Neuron (in vitro differentiated cells): ENCODE results near the gene MAML3.

Source experiments
- H2AFZ ChIP-seq: one replicate; pipeline ENCODE4 v1.6.1; 2013; ENCODE audit warnings: low read depth, mild to moderate bottlenecking, inconsistent platforms, low read length, moderate library complexity
- H3K27me3 ChIP-seq: one replicate; pipeline ENCODE4 v1.6.1; 2013; ENCODE audit warnings: low read length; ENCODE audit not compliant: insufficient read depth
- H3K36me3 ChIP-seq: one replicate; pipeline ENCODE4 v1.6.1; 2013; ENCODE audit warnings: low read length; ENCODE audit not compliant: insufficient read depth
- H3K4me1 ChIP-seq: one replicate; pipeline ENCODE4 v1.6.1; 2013; ENCODE audit warnings: low read length; ENCODE audit not compliant: insufficient read depth
- H3K4me3 ChIP-seq: 2 replicates; pipeline ENCODE4 v1.5.1; 2013; ENCODE audit warnings: mild to moderate bottlenecking, low read length, moderate library complexity
- H3K9me3 ChIP-seq: one replicate; pipeline ENCODE4 v1.6.1; 2013; ENCODE audit warnings: low read length

Gene MAML3

DNA sequence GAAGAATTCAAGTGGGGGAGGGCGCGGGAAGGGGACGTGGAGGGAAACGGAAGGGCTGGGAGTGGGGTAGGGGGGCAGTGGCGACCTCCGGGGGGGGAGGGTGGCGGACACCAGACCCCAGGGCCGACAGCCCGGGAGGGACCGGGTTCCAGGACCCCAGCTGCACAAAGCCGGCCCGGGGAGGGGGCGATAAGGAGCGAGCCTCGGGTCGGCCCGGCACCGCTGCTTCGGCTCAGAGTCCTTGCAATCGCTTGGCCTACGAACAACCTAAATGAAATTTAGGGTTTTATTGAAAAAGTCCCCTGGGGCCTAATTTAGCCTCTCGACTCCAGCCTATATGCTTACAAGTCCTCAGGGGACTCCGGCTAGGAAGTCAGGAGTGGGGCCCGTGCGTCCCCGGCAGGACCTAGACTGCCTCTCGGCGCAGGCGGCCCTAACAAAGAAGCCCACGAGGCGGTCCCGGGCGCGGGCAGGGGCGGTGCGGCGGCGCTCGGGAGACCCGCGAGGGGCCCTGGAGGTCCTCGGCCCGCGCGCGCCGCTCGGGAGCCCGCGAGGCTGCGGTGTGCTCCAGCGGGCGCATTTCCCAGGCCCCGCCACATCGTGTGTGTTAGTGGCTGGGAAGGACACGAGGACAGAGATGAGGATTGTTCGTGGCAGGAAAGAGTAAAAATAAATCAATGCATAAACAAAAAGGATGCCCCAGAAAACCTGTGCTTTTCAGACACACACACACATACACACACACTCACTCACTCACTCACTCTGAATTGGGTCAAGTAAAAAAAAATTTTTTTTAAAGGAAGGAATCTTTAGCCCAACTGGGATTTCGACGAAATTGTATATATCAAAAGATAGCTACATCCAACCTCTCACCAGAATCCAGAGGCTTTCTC is 418.4 kb downstream of the MAML3 start:
- Histone ChIP-seq H3K4me1 (peaks cover 18% of the 10 kb centered on the region), H3K9me3 (no peaks in the 10 kb centered on the region), H3K27me3 (no peaks in the 10 kb centered on the region), H3K4me3 (peak overlapping the region; percentile 39), H3K36me3 (no peaks in the 10 kb centered on the region), H2AFZ (no peak overlapping the region)

DNA sequence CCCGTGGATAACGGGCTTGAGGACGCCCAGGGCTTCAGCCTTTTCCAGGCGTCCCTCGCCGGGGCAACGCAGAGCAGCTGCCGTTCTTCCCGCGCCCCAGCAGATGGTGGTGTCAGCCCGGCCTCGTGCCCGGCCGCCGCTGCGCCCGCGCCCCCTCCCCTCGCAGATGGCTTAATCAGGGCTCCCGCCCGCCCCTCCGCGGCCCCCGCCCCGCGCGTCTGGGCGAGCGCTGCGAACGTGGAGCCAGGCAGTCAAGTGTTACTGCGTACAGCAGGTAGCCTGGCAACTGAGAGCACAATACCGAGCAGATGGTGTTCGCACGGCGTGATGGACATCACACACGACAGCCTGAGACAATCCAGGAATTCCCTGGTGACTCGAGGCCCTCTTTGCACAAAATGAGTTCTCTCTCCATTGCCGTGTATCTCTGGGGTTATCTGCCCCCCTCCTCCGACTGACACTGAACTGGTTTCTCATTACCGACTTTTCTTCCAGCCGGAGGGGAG is 419.1 kb downstream of the MAML3 start:
- H2AFZ ChIP-seq: peak overlapping the region; percentile 86
- H3K4me1 ChIP-seq: peaks cover 18% of the 10 kb centered on the region
- H3K36me3 ChIP-seq: no peaks in the 10 kb centered on the region
- peak overlapping the region; percentile 48 for H3K4me3 ChIP-seq
- H3K9me3 ChIP-seq: no peaks in the 10 kb centered on the region
- no peaks in the 10 kb centered on the region for H3K27me3 ChIP-seq

DNA sequence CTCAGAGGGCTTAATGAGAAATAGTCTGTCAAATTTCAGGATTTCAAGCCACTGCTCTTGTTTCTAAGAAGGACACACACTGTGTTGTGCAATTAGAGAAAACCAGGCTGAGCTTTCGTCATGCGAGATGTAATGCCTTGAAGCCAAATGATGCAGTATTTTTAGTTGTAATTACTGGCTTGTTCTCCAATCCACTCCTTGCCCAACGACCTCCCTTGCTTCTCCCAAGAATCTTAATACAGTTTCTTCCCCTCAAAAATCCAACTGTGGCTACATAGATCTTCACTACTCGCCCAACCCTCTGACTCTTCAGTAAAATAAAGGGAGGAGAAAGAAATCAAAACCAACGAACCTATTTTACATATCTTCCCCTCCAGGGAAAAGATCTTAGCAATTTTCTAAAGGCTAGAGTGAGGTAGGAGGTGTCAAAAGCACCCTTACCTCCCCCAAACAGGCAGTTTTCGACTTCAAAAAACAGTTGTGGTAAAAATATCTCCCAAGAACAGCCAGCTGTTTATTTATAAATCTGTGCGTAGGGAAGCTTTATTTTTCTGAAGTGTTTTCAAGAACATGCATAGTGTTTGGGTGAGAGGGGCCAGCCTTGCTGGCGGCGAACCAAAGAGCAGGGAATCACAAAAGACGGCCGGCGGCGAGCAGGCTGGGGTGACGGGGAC is 419.6 kb downstream of the MAML3 start:
- H3K9me3 ChIP-seq: no peaks in the 10 kb centered on the region
- H2AFZ ChIP-seq: peak overlapping the region; percentile 86
- H3K4me3 ChIP-seq: peak overlapping the region; percentile 48
- peaks cover 20% of the 10 kb centered on the region for H3K4me1 ChIP-seq
- no peaks in the 10 kb centered on the region for H3K36me3 ChIP-seq
- H3K27me3 ChIP-seq: no peaks in the 10 kb centered on the region

DNA sequence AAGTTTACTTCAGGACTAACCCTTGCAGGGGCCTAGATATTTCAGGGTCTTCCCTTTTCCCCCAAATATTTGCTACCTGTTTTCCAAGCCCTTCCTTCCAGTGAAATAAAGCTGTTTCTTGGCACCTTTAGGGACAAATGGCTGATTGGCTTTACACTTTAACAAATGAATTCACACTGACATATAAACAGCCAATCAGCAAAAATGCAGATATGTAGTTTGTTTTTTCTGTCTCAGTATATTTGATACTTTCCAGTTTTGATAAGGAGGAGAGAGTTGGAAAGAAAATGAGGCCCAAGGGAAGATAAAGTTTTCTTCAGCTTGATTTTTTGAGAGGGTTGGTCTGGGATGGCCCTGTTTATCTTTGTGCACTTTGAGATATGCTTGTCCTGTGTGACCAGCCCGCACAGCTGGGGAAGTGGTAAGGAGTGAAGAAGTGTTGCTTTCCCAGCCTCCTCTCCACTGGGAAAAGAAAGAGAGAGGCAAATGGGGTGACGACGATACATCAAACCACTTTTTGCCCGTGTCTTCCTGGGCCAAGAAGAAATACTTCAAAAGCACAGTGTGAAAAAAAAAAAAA is 420.9 kb downstream of the MAML3 start:
- H3K27me3 ChIP-seq: no peaks in the 10 kb centered on the region
- H3K36me3 ChIP-seq: peaks cover 2% of the 10 kb centered on the region
- no peak overlapping the region for H3K4me3 ChIP-seq
- no peak overlapping the region for H2AFZ ChIP-seq
- H3K9me3 ChIP-seq: no peaks in the 10 kb centered on the region
- peaks cover 20% of the 10 kb centered on the region for H3K4me1 ChIP-seq

DNA sequence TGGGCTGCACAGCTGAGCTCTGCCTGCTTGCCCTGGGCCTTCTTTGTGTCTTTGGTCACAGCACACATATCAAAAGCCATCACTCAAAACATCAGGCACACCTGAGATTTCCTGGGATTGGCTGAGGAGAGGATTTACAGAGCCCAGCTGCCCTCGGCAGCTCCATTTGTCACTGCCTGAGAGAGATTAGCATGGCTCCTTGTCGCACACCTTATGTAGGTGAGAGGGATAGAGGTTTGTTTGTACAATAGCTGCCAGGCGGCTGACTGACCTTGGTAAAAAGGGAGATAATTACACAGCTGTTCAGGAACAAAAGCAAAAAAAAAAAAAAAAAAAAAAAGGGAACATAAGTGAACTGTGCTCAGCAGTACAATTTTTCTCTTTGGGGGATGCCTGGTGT is 425.1 kb downstream of the MAML3 start:
- Histone ChIP-seq H3K36me3 (peaks cover 10% of the 10 kb centered on the region), H3K27me3 (no peaks in the 10 kb centered on the region), H3K9me3 (no peaks in the 10 kb centered on the region), H3K4me3 (no peak overlapping the region), H3K4me1 (peaks cover 12% of the 10 kb centered on the region), H2AFZ (no peak overlapping the region)

DNA sequence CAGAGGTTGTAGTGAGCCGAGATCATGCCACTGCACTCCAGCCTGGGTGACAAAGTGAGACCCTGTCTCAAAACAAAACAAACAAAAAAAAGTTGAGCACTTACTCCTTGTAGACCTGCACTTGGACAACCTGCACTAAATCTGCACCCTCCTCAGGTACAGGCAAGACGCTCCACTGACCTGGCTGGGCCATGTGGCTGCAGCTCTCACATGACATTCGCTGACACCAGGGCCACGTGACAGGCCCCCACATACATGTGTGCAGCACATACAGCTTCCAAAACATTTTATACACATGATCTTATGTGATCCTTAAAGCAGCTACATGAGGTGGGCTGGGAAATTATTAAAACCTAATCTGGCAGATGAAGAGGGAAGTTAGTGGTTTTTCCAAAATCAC is 425.8 kb downstream of the MAML3 start:
- Histone ChIP-seq H3K9me3 (no peaks in the 10 kb centered on the region), H3K4me1 (peaks cover 12% of the 10 kb centered on the region), H3K4me3 (no peak overlapping the region), H3K36me3 (peaks cover 10% of the 10 kb centered on the region), H2AFZ (no peak overlapping the region), H3K27me3 (no peaks in the 10 kb centered on the region)

DNA sequence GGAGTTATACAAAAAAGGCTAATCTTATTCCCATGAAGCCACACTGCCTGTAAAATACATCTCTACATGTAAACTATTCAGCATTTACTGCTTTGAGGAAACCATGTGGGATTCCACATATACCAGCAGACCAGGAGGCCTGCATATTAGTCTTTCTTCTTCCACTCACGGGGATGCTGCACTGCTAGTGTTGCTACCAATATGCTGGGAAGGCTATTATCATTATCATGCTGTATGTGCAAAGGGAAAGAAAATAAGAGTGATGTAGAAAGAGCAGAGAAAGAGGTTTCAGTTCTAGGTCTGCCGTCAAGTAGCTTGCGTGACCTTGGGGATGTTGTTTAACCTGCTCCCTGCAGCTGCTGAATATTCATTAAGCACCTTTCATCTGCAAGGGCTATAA is 427.4 kb downstream of the MAML3 start:
- no peaks in the 10 kb centered on the region for H3K9me3 ChIP-seq
- H3K36me3 ChIP-seq: peaks cover 10% of the 10 kb centered on the region
- no peak overlapping the region for H2AFZ ChIP-seq
- no peaks in the 10 kb centered on the region for H3K27me3 ChIP-seq
- H3K4me3 ChIP-seq: no peak overlapping the region
- peaks cover 12% of the 10 kb centered on the region for H3K4me1 ChIP-seq

DNA sequence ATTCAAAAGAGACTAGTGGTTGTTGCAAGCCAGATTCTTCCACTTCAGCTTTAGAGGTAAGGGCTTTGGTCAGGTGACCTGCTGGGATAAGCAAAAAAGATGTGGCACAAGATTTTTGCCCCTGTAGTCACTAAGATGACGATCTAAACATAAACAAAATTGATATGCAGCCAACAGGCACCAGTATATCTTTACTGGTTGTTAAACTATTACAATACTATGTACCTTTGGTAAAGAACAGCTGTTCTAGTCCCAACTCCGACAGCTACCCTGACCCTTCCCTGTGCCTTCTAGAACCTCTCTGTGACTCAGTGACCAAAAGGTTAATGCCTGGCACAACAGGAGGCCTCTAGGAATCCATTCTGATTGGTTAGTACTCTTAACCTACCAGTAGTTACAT is 428.7 kb downstream of the MAML3 start:
- Histone ChIP-seq H3K27me3 (no peaks in the 10 kb centered on the region), H3K4me3 (no peak overlapping the region), H3K4me1 (peaks cover 12% of the 10 kb centered on the region), H3K9me3 (no peaks in the 10 kb centered on the region), H2AFZ (no peak overlapping the region), H3K36me3 (peaks cover 10% of the 10 kb centered on the region)

DNA sequence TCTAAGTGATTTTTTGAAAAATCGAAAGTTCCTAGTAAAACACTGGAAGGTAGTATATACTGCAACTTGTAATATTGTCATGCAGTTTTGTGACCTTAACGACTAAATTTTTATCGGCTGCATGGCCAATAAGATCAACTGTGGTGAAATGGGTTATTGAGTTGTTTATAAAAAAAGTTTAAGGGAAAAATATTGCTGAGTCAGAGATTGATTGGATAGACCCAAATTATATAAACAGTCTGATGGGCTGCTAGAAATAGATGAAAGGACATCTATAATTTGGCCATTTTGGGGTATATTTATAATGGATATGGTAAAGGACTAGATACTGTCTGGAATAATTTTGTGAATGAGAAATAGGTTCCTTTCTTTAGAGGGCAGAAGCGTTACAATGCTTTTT is 432.2 kb downstream of the MAML3 start:
- H3K36me3 ChIP-seq: peaks cover 38% of the 10 kb centered on the region

DNA sequence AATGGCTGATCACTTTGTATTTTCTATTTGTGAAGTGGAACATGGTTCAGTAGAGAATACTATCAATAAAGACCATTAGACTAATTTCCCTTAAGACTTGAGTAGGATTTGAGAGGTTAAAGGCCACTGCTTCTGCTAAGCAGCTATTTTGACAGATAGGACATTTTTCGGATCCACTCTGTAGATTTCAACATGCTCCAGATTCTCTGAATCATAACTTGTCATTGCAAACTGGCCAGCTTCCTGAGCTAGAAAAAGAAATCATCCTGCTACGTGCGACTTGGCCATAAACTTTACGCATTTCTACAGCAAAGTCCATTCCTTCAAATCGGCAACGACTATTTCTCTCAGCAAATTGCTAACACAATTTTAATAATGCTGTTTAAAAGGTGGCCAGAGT is 433.2 kb downstream of the MAML3 start:
- H3K27me3 ChIP-seq: no peaks in the 10 kb centered on the region
- no peak overlapping the region for H2AFZ ChIP-seq
- no peaks in the 10 kb centered on the region for H3K4me1 ChIP-seq
- H3K4me3 ChIP-seq: no peak overlapping the region
- H3K36me3 ChIP-seq: peaks cover 35% of the 10 kb centered on the region
- peaks cover 6% of the 10 kb centered on the region for H3K9me3 ChIP-seq

More for the DNA sequence above, 432.2 kb downstream of the MAML3 start:
- Histone ChIP-seq H2AFZ (no peak overlapping the region), H3K27me3 (no peaks in the 10 kb centered on the region), H3K4me3 (no peak overlapping the region), H3K4me1 (peaks cover 6% of the 10 kb centered on the region), H3K9me3 (peaks cover 6% of the 10 kb centered on the region)

DNA sequence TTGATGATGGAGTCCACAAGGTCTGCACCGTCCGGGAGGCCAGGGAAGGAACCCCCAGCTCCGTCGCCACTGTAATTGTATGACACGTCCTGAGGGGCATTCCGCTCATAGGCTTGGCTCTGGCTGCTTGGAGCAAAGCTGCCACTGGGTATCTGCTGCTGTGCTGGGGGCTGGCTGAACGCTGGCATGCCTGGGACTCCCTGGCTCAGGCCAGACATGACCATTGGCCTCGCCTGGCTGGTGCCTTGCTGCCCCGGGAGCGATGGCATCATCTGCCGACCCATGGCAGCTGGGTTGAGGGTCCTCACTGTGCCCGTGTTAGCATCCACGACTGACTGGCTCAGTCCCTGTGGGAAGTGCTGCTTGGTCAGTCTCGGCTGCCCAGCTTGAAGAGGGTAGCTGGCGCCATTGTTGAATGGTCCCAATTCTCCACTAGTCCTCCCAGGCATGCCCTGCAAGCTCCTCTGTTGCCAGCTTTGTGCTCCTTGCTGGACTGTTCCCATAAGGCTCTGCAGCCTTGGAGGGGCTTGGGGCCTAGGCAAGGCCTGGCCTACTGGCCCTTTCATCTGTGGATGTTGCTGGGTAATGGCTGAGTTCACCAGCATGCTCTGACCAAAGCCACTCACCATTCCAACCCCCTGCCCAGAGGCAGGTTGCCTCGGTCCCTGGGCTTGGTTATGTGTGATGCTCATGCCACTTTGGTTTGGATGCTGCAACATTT is 434.4 kb downstream of the MAML3 start:
- Histone ChIP-seq H3K36me3 (peaks cover 30% of the 10 kb centered on the region), H2AFZ (no peak overlapping the region), H3K4me3 (no peak overlapping the region), H3K9me3 (peaks cover 6% of the 10 kb centered on the region), H3K4me1 (no peaks in the 10 kb centered on the region), H3K27me3 (no peaks in the 10 kb centered on the region)

DNA sequence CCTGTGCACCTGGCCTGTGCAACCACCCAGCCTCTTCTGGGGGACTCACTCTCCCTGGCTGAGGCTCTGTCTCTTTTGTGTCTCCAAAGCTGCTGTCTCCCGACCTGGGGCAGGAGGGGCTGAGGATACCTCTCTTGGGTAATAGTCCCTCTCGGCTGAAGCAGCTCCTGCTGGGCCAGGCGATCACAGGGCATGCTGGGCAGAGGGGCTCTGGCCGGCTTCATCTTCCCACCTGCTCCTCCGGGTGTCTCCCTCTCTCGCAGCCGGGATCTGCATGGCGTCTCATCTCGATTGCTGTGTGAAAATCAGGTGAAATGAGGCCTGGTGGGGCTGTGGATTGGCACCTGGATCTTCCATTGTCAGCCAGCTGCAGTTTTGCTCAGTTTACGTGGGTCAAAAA is 435.2 kb downstream of the MAML3 start:
- peaks cover 6% of the 10 kb centered on the region for H3K9me3 ChIP-seq
- H3K27me3 ChIP-seq: no peaks in the 10 kb centered on the region
- peaks cover 30% of the 10 kb centered on the region for H3K36me3 ChIP-seq
- no peak overlapping the region for H3K4me3 ChIP-seq
- H3K4me1 ChIP-seq: no peaks in the 10 kb centered on the region
- H2AFZ ChIP-seq: no peak overlapping the region
